SK-N-SH treated with all-trans-retinoic acid at 6 μM for 48 hours (cell line): ENCODE measurements around the gene CAPN11.
"Not testable (repeated sequence)": the region's sequence is repeated elsewhere in the genome, so short reads cannot be mapped to it uniquely, and the experiment has no call there.

Source experiments
- ATAC-seq: fragments of 200-7000 bp; cut with Tn5 transposase; 3 replicates; pipeline ENCODE4 v1.9.1; 2020; ENCODE audit warnings: mild to moderate bottlenecking, moderate library complexity
- ARNTL ChIP-seq: fragments of 450-650 bp; formaldehyde crosslinking; IDR thresholded peaks from 2 replicates; pipeline ENCODE4 v1.5.0; 2020; ENCODE audit warnings: low read depth, mild to moderate bottlenecking, moderate library complexity, borderline replicate concordance
- BACH2 ChIP-seq: fragments of 250-450 bp; sonication (Bioruptor Pico); IDR thresholded peaks from 2 replicates; pipeline ENCODE4 v1.9.0; 2021; ENCODE audit warnings: mild to moderate bottlenecking, borderline replicate concordance
- ESRRG ChIP-seq: fragments of 250-450 bp; sonication (Bioruptor Pico); IDR thresholded peaks from 2 replicates; pipeline ENCODE4 v1.6.1; 2021; ENCODE audit warnings: mild to moderate bottlenecking
- GLIS3 ChIP-seq: fragments of 250-450 bp; sonication (Bioruptor Pico); IDR thresholded peaks from 2 replicates; pipeline ENCODE4 v1.5.0; 2020; ENCODE audit warnings: mild to moderate bottlenecking, moderate library complexity
- OSR1 ChIP-seq: fragments of 250-450 bp; sonication (Bioruptor Pico); IDR thresholded peaks from 2 replicates; pipeline ENCODE4 v1.8.0; 2022; ENCODE audit warnings: moderate library complexity, mild to moderate bottlenecking, inconsistent platforms
- PPARA ChIP-seq: fragments of 250-450 bp; sonication (Bioruptor Pico); IDR thresholded peaks from 2 replicates; pipeline ENCODE4 v1.5.0; 2020; ENCODE audit warnings: mild to moderate bottlenecking, borderline replicate concordance
- RARB ChIP-seq: fragments of 250-450 bp; sonication (Bioruptor Pico); IDR thresholded peaks from 2 replicates; pipeline ENCODE4 v1.8.0; 2021; ENCODE audit warnings: mild to moderate bottlenecking, moderate library complexity
- SNAI2 ChIP-seq: fragments of 250-450 bp; sonication (Bioruptor Pico); IDR thresholded peaks from 2 replicates; pipeline ENCODE4 v1.5.0; 2020; ENCODE audit warnings: mild to moderate bottlenecking, moderate library complexity
- TOX ChIP-seq: fragments of 250-450 bp; sonication (Bioruptor Pico); IDR thresholded peaks from 2 replicates; pipeline ENCODE4 v1.8.0; 2021; ENCODE audit warnings: mild to moderate bottlenecking, moderate library complexity, borderline replicate concordance
- ZC3H10 ChIP-seq: fragments of 250-450 bp; sonication (Bioruptor Pico); IDR thresholded peaks from 2 replicates; pipeline ENCODE4 v1.5.1; 2021; ENCODE audit warnings: mild to moderate bottlenecking, moderate library complexity
- ZFP3 ChIP-seq: fragments of 250-450 bp; sonication (Bioruptor Pico); IDR thresholded peaks from 2 replicates; pipeline ENCODE4 v1.5.0; 2020; ENCODE audit warnings: mild to moderate bottlenecking, moderate library complexity
- ZNF8 ChIP-seq: fragments of 450-650 bp; formaldehyde crosslinking; IDR thresholded peaks from 2 replicates; pipeline ENCODE4 v1.5.0; 2020; ENCODE audit warnings: mild to moderate bottlenecking, moderate library complexity
- TF ChIP-seq, protein P1 (sequence below): fragments of 250-450 bp; sonication (Bioruptor Pico); IDR thresholded peaks from 2 replicates; pipeline ENCODE4 v1.5.1; 2021; ENCODE audit warnings: mild to moderate bottlenecking, moderate library complexity
- TF ChIP-seq, protein P2 (sequence below): fragments of 250-450 bp; sonication (Bioruptor Pico); IDR thresholded peaks from 2 replicates; pipeline ENCODE4 v1.8.0; 2020; ENCODE audit warnings: mild to moderate bottlenecking, moderate library complexity, borderline replicate concordance
- TF ChIP-seq, protein P3 (sequence below): fragments of 250-450 bp; sonication (Bioruptor Pico); IDR thresholded peaks from 2 replicates; pipeline ENCODE4 v1.5.0; 2020; ENCODE audit warnings: mild to moderate bottlenecking, moderate library complexity
- TF ChIP-seq, protein P4 (sequence below): fragments of 250-450 bp; sonication (Bioruptor Pico); IDR thresholded peaks from 2 replicates; pipeline ENCODE4 v1.8.0; 2021; ENCODE audit warnings: low read depth, mild to moderate bottlenecking, moderate library complexity, borderline replicate concordance

Gene CAPN11

DNA sequence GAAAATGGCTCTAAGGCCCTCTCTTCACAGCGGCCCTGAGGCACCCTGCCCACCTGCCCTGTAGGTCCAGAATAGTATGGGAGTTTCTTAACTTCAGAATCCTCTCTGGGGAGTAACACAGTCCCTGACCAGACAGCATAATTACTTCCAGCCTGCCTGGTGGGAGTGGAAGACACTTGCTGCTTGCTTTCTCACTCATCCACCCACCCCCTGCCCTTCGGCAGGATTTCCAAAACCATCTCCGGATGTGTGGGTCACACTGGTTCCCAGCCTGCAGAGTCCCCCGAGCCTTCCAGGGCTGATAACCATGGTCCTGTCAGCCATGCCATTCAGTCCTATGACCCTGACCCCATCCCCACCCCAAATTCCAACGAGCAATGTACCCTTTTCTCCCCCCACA, 70.2 kb downstream of the CAPN11 start:
- no peak for ATAC-seq
- TF ChIP-seq, protein P1, sequence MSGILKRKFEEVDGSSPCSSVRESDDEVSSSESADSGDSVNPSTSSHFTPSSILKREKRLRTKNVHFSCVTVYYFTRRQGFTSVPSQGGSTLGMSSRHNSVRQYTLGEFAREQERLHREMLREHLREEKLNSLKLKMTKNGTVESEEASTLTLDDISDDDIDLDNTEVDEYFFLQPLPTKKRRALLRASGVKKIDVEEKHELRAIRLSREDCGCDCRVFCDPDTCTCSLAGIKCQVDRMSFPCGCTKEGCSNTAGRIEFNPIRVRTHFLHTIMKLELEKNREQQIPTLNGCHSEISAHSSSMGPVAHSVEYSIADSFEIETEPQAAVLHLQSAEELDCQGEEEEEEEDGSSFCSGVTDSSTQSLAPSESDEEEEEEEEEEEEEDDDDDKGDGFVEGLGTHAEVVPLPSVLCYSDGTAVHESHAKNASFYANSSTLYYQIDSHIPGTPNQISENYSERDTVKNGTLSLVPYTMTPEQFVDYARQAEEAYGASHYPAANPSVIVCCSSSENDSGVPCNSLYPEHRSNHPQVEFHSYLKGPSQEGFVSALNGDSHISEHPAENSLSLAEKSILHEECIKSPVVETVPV (CRISPR knock-in tag): no peak
- no peak for TF ChIP-seq ZC3H10 (CRISPR knock-in tag)
- TF ChIP-seq, protein P2, sequence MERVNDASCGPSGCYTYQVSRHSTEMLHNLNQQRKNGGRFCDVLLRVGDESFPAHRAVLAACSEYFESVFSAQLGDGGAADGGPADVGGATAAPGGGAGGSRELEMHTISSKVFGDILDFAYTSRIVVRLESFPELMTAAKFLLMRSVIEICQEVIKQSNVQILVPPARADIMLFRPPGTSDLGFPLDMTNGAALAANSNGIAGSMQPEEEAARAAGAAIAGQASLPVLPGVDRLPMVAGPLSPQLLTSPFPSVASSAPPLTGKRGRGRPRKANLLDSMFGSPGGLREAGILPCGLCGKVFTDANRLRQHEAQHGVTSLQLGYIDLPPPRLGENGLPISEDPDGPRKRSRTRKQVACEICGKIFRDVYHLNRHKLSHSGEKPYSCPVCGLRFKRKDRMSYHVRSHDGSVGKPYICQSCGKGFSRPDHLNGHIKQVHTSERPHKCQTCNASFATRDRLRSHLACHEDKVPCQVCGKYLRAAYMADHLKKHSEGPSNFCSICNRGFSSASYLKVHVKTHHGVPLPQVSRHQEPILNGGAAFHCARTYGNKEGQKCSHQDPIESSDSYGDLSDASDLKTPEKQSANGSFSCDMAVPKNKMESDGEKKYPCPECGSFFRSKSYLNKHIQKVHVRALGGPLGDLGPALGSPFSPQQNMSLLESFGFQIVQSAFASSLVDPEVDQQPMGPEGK: no peak
- TF ChIP-seq BACH2: no peak
- no peak for TF ChIP-seq ESRRG (CRISPR knock-in tag)
- no peak for TF ChIP-seq RARB (CRISPR knock-in tag)

DNA sequence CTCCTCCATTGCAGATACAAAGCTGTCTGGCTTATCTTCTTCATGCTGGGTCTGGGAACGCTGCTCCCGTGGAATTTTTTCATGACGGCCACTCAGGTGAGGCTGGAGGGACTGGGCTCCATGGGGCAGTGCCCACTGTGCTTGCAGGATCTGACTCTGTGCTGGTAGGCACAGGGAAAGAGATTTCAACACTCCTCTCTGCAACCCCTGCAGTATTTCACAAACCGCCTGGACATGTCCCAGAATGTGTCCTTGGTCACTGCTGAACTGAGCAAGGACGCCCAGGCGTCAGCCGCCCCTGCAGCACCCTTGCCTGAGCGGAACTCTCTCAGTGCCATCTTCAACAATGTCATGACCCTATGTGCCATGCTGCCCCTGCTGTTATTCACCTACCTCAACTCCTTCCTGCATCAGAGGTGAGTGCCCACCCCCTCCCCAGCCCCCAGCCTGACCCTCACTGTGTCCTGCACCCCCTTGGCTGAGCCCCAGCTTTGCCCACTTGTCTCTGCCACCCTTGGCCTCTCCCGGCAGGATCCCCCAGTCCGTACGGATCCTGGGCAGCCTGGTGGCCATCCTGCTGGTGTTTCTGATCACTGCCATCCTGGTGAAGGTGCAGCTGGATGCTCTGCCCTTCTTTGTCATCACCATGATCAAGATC, 70.9 kb downstream of the CAPN11 start:
- no peak for ATAC-seq
- TF ChIP-seq PPARA: no peak
- TF ChIP-seq ARNTL: no peak

DNA sequence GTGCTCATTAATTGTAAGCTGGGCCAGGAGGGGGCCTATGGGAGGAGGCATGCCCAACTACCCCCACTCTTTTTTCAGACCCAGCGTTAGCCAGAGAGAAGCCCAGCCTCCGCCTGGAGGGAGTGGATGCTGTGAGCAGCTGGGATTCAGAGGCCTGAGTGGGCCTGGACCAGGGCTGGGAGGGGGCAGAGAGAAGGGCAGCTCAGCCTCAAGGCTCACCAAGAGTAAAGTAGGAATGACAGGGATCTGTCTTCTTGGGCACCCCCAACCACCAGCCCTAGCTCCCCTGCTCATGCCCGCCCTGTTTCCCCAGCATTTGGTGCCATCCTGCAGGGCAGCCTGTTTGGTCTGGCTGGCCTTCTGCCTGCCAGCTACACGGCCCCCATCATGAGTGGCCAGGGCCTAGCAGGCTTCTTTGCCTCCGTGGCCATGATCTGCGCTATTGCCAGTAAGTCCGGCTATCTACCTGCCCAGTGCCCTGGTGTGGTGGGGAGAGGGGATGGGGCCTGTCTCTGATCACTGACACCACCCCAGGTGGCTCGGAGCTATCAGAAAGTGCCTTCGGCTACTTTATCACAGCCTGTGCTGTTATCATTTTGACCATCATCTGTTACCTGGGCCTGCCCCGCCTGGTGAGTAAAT, 71.5 kb downstream of the CAPN11 start:
- no peak for TF ChIP-seq TOX (CRISPR knock-in tag)
- no peak for TF ChIP-seq ZNF8 (CRISPR knock-in tag)
- TF ChIP-seq GLIS3 (CRISPR knock-in tag): no peak
- no peak for TF ChIP-seq ZFP3
- TF ChIP-seq, protein P3, sequence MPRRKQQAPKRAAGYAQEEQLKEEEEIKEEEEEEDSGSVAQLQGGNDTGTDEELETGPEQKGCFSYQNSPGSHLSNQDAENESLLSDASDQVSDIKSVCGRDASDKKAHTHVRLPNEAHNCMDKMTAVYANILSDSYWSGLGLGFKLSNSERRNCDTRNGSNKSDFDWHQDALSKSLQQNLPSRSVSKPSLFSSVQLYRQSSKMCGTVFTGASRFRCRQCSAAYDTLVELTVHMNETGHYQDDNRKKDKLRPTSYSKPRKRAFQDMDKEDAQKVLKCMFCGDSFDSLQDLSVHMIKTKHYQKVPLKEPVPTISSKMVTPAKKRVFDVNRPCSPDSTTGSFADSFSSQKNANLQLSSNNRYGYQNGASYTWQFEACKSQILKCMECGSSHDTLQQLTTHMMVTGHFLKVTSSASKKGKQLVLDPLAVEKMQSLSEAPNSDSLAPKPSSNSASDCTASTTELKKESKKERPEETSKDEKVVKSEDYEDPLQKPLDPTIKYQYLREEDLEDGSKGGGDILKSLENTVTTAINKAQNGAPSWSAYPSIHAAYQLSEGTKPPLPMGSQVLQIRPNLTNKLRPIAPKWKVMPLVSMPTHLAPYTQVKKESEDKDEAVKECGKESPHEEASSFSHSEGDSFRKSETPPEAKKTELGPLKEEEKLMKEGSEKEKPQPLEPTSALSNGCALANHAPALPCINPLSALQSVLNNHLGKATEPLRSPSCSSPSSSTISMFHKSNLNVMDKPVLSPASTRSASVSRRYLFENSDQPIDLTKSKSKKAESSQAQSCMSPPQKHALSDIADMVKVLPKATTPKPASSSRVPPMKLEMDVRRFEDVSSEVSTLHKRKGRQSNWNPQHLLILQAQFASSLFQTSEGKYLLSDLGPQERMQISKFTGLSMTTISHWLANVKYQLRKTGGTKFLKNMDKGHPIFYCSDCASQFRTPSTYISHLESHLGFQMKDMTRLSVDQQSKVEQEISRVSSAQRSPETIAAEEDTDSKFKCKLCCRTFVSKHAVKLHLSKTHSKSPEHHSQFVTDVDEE (CRISPR knock-in tag): no peak
- TF ChIP-seq, protein P2: no peak
- ATAC-seq: no peak

DNA sequence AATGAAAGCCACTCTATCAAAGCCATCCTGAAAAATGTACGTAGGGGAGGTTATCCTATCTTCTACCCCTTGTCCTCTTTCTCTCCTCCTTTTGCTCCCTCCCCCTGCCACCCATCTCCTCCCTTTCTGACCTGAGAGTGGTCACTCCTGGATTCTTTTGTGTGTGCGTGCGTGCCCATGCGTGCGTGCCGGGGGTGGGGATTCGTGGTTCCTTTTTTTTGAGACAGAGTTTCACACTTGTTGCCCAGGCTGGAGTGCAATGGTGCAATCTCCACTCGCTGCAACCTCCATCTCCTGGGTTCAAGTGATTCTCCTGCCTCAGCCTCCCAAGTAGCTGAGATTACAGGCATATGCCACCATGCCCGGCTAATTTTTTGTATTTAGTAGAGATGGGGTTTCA, 72.8 kb downstream of the CAPN11 start:
- ATAC-seq: not testable (repeated sequence)

DNA sequence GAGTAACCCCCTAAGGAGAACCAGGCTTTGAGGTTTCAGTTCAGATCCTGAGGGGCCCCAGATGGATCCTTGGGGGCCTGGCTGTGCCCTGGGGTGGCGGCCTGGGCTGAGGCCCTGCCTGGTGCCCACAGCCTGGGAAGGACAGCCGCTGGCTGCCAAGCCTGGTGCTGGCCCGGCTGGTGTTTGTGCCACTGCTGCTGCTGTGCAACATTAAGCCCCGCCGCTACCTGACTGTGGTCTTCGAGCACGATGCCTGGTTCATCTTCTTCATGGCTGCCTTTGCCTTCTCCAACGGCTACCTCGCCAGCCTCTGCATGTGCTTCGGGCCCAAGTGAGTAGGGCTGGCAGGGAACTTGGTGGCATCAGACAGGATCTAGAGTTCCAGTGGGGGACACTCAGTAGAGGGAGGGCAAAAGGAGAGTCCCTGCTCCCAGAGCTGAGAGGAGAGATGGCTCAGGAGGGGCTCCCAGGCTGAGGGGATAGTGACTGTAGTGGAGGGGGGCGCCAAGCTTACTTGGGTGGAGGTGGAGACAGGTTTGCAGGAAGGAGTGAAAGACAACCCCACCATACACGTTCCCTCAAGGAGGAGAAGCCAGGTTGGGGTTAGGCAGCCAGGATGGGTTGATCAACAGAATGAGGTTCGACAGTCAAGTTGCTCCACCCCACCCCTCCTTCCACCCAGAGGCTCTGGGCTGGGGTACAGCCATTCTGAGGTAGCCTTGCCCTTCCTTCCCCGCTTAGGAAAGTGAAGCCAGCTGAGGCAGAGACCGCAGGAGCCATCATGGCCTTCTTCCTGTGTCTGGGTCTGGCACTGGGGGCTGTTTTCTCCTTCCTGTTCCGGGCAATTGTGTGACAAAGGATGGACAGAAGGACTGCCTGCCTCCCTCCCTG, 74.3 kb downstream of the CAPN11 start:
- TF ChIP-seq ZNF8 (CRISPR knock-in tag): no peak
- TF ChIP-seq, protein P3 (CRISPR knock-in tag): no peak
- TF ChIP-seq OSR1 (CRISPR knock-in tag): no peak
- TF ChIP-seq, protein P1 (CRISPR knock-in tag): no peak
- TF ChIP-seq SNAI2 (CRISPR knock-in tag): no peak
- TF ChIP-seq, protein P4, sequence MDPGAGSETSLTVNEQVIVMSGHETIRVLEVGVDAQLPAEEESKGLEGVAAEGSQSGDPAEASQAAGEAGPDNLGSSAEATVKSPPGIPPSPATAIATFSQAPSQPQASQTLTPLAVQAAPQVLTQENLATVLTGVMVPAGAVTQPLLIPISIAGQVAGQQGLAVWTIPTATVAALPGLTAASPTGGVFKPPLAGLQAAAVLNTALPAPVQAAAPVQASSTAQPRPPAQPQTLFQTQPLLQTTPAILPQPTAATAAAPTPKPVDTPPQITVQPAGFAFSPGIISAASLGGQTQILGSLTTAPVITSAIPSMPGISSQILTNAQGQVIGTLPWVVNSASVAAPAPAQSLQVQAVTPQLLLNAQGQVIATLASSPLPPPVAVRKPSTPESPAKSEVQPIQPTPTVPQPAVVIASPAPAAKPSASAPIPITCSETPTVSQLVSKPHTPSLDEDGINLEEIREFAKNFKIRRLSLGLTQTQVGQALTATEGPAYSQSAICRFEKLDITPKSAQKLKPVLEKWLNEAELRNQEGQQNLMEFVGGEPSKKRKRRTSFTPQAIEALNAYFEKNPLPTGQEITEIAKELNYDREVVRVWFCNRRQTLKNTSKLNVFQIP (CRISPR knock-in tag): no peak
- ATAC-seq: no peak
